Measurements from ENCODE around the gene CELF6.
A peak's percentile ranks its signal among the peaks of the same experiment; 100 is the strongest.

The CELF6 gene

GRCh38 chr15:72338617-72339321 lies 18.8 kb upstream of the CELF6 start:
- Mint-ChIP-seq H3K27me3 (no peaks in the 10 kb centered on the region), H3K27ac (no peak overlapping the region)

GRCh38 chr15:72338148-72338547 lies 18.2 kb upstream of the CELF6 start:
- no peaks in the 10 kb centered on the region for H3K27me3 Mint-ChIP-seq
- H3K4me3 Mint-ChIP-seq: no peak overlapping the region
- peaks cover 3% of the 10 kb centered on the region for H3K9me3 Mint-ChIP-seq
- H3K27ac Mint-ChIP-seq: no peak overlapping the region
- H3K4me1 Mint-ChIP-seq: no peaks in the 10 kb centered on the region
- H3K36me3 Mint-ChIP-seq: peaks cover 22% of the 10 kb centered on the region

More at GRCh38 chr15:72338617-72339321, 18.8 kb upstream of the CELF6 start:
- Mint-ChIP-seq H3K4me3 (no peak overlapping the region), H3K4me1 (no peaks in the 10 kb centered on the region), H3K36me3 (peaks cover 22% of the 10 kb centered on the region), H3K9me3 (peaks cover 3% of the 10 kb centered on the region)

- Mint-ChIP-seq H3K9me3 (peaks cover 3% of the 10 kb centered on the region), H3K4me3 (no peak overlapping the region), H3K27me3 (no peaks in the 10 kb centered on the region), H3K27ac (no peak overlapping the region), H3K36me3 (peaks cover 22% of the 10 kb centered on the region), H3K4me1 (no peaks in the 10 kb centered on the region)
These were observed 14.9 kb upstream of the CELF6 start for GRCh38 chr15:72334842-72335241.

DNA sequence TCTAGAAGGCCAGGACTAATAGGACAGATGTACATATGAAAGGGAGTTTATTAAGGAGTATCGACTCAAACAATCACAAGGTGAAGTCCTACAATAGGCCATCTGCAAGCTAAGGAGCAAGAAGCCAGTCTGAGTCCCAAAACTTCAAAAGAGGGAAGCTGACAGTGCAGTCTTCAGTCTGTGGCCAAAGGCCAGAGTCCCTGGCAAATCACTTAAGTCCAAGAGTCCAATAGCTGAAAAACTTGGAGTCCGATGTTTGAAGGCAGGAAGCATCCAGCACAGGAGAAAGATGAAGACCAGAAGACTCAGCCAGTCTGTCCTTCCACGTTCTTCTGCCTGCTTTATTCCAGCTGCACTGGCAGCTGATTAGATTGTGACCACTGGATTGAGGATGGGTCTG lies 11.1 kb upstream of the CELF6 start:
- H3K9me3 Mint-ChIP-seq: peaks cover 3% of the 10 kb centered on the region
- H3K4me3 Mint-ChIP-seq: no peak overlapping the region
- no peaks in the 10 kb centered on the region for H3K4me1 Mint-ChIP-seq
- H3K27me3 Mint-ChIP-seq: no peaks in the 10 kb centered on the region
- H3K27ac Mint-ChIP-seq: no peak overlapping the region
- H3K36me3 Mint-ChIP-seq: peaks cover 28% of the 10 kb centered on the region

GRCh38 chr15:72323752-72324151 lies 3.8 kb upstream of the CELF6 start:
- H3K9me3 Mint-ChIP-seq: peaks cover 11% of the 10 kb centered on the region
- no peaks in the 10 kb centered on the region for H3K27me3 Mint-ChIP-seq
- no peak overlapping the region for H3K27ac Mint-ChIP-seq
- H3K36me3 Mint-ChIP-seq: peaks cover 25% of the 10 kb centered on the region
- no peak overlapping the region for H3K4me3 Mint-ChIP-seq
- peaks cover 14% of the 10 kb centered on the region for H3K4me1 Mint-ChIP-seq

- H3K9me3 Mint-ChIP-seq: peaks cover 8% of the 10 kb centered on the region
- H3K36me3 Mint-ChIP-seq: peaks cover 6% of the 10 kb centered on the region
- peaks cover 18% of the 10 kb centered on the region for H3K4me1 Mint-ChIP-seq
- peak overlapping the region; percentile 74 for H3K27ac Mint-ChIP-seq
- H3K27me3 Mint-ChIP-seq: no peaks in the 10 kb centered on the region
- peak overlapping the region; percentile 84 for H3K4me3 Mint-ChIP-seq
These were observed 485 bp downstream of the CELF6 start for GRCh38 chr15:72319360-72319984.

DNA sequence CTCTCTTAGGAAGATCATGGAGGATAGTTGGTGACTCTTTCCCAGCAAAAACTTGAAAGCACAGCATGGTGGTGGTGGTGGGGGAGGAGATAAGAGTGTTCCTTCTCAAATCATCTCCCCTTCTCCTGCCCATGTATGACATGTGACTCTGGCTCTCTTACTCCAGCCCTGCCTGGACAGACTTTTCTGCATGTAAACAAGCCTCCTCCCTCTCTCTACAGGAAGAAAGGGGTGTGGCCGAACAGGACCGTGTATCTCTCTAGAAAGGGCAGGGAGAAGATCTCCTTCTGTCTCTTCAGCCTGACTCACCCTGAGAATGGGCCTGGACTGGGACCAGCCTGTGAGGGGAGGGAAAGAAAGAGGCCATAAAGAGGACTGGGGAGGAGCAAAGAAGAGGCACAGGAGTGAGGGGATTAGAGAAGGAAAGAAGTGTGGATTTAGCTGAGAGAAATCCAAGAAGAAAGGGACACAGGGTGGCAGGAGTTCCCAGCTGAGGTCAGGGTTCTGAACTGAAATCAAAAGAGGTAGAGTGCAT lies 1.5 kb downstream of the CELF6 start:
- H3K27me3 Mint-ChIP-seq: no peaks in the 10 kb centered on the region
- H3K4me3 Mint-ChIP-seq: peak overlapping the region; percentile 84
- H3K4me1 Mint-ChIP-seq: peaks cover 18% of the 10 kb centered on the region
- H3K27ac Mint-ChIP-seq: no peak overlapping the region
- no peaks in the 10 kb centered on the region for H3K36me3 Mint-ChIP-seq
- H3K9me3 Mint-ChIP-seq: no peaks in the 10 kb centered on the region

DNA sequence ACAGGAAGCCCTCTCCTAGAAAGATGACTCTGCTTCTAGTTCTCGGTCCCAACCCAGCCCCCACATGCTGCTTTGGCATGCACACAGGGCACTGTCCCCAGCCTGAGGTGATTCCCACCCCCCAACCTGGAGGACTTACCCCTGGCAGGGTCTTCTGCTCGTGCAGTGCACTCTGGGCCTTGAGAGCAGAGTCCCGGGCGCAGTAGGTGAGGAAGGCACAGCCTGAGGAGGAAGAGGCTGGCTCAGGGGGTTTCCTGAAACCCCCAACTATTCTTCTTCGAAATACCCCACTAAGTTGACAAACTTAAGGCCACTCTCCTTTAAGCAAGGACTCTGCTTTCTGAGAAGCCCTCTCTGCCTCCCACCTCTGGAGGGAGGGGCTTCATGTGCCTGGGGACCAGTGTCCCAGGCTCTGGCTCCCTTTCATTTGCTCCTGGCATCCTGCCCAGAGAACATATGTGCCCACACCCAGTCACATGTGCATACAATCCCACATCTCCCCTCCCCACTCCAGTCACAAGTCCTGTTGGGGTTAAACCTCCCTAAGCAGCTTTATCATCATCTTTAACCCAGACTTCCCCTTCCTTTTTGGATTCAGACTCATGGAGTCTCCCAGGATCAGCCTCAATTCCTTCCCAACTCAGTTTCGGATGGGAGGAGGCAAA lies 4.1 kb downstream of the CELF6 start:
- no peaks in the 10 kb centered on the region for H3K9me3 Mint-ChIP-seq
- no peaks in the 10 kb centered on the region for H3K27me3 Mint-ChIP-seq
- peak overlapping the region; percentile 53 for H3K27ac Mint-ChIP-seq
- H3K36me3 Mint-ChIP-seq: no peaks in the 10 kb centered on the region
- no peak overlapping the region for H3K4me3 Mint-ChIP-seq
- peaks cover 16% of the 10 kb centered on the region for H3K4me1 Mint-ChIP-seq

DNA sequence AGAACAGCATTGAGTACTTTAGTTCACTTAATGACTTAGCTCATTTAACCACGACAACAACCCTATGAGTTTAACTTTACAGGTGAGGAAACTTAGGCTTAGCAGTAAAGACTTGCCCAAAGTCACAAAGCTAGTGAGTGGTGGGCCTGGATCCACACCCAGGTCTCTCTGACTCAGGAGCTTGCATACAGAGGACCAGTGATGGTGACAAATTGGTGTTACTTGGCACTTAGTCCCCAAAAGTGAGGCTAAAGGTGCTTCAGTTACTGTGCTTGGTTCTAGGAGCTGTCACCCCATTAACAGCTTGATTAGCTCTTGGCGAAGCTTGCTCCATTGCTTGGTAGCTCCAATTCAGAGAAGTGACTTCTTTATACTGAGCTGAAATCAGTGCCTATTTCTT lies 6.1 kb downstream of the CELF6 start:
- Mint-ChIP-seq H3K27me3 (no peaks in the 10 kb centered on the region), H3K4me1 (peaks cover 5% of the 10 kb centered on the region), H3K9me3 (no peaks in the 10 kb centered on the region), H3K36me3 (no peaks in the 10 kb centered on the region), H3K4me3 (no peak overlapping the region), H3K27ac (no peak overlapping the region)

DNA sequence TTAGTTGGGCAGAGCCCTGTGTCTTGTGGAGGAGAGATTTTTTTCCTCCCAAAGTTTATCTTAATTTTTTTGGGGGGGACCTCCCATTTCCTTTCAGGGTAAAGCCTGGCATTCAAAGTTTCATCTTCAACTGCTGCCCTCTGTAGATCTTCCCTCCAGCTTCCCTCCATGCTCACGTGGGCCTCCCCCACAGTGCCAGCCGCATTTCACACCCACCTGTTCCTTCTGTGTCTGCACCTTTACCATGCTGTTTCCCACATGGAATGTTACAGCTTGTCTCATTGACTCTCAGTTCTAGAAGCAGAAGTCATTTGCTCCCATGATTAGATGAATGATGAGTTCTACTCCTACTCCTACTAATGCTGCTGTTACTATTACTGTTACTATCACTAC lies 6.5 kb downstream of the CELF6 start:
- H3K27ac Mint-ChIP-seq: no peak overlapping the region
- H3K4me3 Mint-ChIP-seq: no peak overlapping the region
- peaks cover under 1% of the 10 kb centered on the region for H3K4me1 Mint-ChIP-seq
- H3K9me3 Mint-ChIP-seq: no peaks in the 10 kb centered on the region
- H3K27me3 Mint-ChIP-seq: no peaks in the 10 kb centered on the region
- H3K36me3 Mint-ChIP-seq: no peaks in the 10 kb centered on the region

GRCh38 chr15:72312605-72313447 lies 7.1 kb downstream of the CELF6 start:
- H3K4me3 Mint-ChIP-seq: no peak overlapping the region
- no peaks in the 10 kb centered on the region for H3K9me3 Mint-ChIP-seq
- no peaks in the 10 kb centered on the region for H3K4me1 Mint-ChIP-seq
- no peaks in the 10 kb centered on the region for H3K27me3 Mint-ChIP-seq
- H3K36me3 Mint-ChIP-seq: no peaks in the 10 kb centered on the region
- H3K27ac Mint-ChIP-seq: no peak overlapping the region

- Mint-ChIP-seq H3K36me3 (peaks cover 3% of the 10 kb centered on the region), H3K9me3 (no peaks in the 10 kb centered on the region), H3K27ac (no peak overlapping the region), H3K4me3 (no peak overlapping the region), H3K4me1 (peaks cover 3% of the 10 kb centered on the region), H3K27me3 (no peaks in the 10 kb centered on the region)
These were observed 12.9 kb downstream of the CELF6 start for GRCh38 chr15:72307026-72307425.

GRCh38 chr15:72306211-72306785 lies 13.7 kb downstream of the CELF6 start:
- H3K4me3 Mint-ChIP-seq: no peak overlapping the region
- H3K27ac Mint-ChIP-seq: no peak overlapping the region
- peaks cover 3% of the 10 kb centered on the region for H3K4me1 Mint-ChIP-seq
- H3K27me3 Mint-ChIP-seq: no peaks in the 10 kb centered on the region
- peaks cover 3% of the 10 kb centered on the region for H3K36me3 Mint-ChIP-seq
- no peaks in the 10 kb centered on the region for H3K9me3 Mint-ChIP-seq

DNA sequence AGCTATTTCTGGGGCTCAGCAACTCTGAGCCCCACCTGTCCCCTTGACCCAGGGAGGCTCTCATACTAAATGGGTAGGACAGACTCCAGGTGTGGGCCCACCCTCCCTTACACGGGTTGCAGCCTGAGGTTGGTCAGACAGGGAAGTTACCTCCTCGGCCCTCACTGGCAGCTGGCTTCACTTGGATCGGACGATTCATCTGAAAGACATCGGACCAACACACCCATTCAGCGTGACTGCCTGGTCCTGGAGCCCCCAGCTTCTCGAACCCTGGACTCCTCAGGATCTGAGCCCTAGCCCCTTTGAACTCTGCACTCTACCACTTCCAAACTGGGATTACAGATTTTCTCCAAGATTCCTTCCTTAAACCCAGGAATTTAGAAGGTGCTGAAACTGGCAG lies 15.4 kb downstream of the CELF6 start:
- no peak overlapping the region for H3K27ac Mint-ChIP-seq

GRCh38 chr15:72302955-72303354 lies 17.0 kb downstream of the CELF6 start:
- H3K36me3 Mint-ChIP-seq: peaks cover 3% of the 10 kb centered on the region
- H3K4me1 Mint-ChIP-seq: peaks cover 3% of the 10 kb centered on the region
- no peaks in the 10 kb centered on the region for H3K27me3 Mint-ChIP-seq
- no peak overlapping the region for H3K27ac Mint-ChIP-seq
- H3K9me3 Mint-ChIP-seq: no peaks in the 10 kb centered on the region
- H3K4me3 Mint-ChIP-seq: no peak overlapping the region

More for the DNA sequence above, 15.4 kb downstream of the CELF6 start:
- Mint-ChIP-seq H3K9me3 (no peaks in the 10 kb centered on the region), H3K4me1 (peaks cover 3% of the 10 kb centered on the region), H3K4me3 (no peak overlapping the region), H3K36me3 (peaks cover 3% of the 10 kb centered on the region), H3K27me3 (no peaks in the 10 kb centered on the region)
